Progenitor cell of endocrine pancreas (in vitro differentiated cells): ENCODE data around the gene TPBG. TPM values are rescaled to one million over a fixed set of nuclear protein-coding genes. Genes with fewer than 3 reads are reported as not detected.

Experiments
- DNase-seq: peaks from one replicate; pipeline ENCODE4 v3.0.0; 2021; ENCODE audit warnings: low spot score; ENCODE audit not compliant: unreplicated experiment
- H3K27ac Mint-ChIP-seq: 2 replicates; pipeline ENCODE4 v1.8.0; 2021; ENCODE audit warnings: mild to moderate bottlenecking, moderate library complexity, mixed read lengths
- H3K27me3 Mint-ChIP-seq: 2 replicates; pipeline ENCODE4 v1.8.0; 2021; ENCODE audit warnings: mixed read lengths
- H3K36me3 Mint-ChIP-seq: 2 replicates; pipeline ENCODE4 v1.8.0; 2022; ENCODE audit warnings: mixed read lengths; ENCODE audit not compliant: insufficient read depth
- H3K4me1 Mint-ChIP-seq: 2 replicates; pipeline ENCODE4 v1.8.0; 2021; ENCODE audit warnings: low read depth, mixed read lengths
- H3K4me3 Mint-ChIP-seq: 2 replicates; pipeline ENCODE4 v1.8.0; 2021; ENCODE audit warnings: low read depth, mild to moderate bottlenecking, moderate library complexity, mixed read lengths
- H3K9me3 Mint-ChIP-seq: 2 replicates; pipeline ENCODE4 v1.8.0; 2021; ENCODE audit warnings: low read depth, mixed read lengths
- CTCF ChIP-seq: fragments of 200-600 bp; sonication (generic); IDR thresholded peaks from one replicate; pipeline ENCODE4 v1.5.0; 2021; ENCODE audit warnings: antibody characterized with exemption, mild to moderate bottlenecking; ENCODE audit not compliant: unreplicated experiment
- total RNA-seq: library from RNA; stranded (reverse); gene quantifications from 2 replicates; pipeline ENCODE4 v1.2.1, GENCODE V29; 2021

Gene TPBG
- total RNA-seq, 1 donor from 2014 or later = 32.0 TPM

- DNase-seq = no peak
- no peaks in the 10 kb centered on the region for H3K9me3 Mint-ChIP-seq
- no peaks in the 10 kb centered on the region for H3K36me3 Mint-ChIP-seq
- no peak overlapping the region for H3K4me3 Mint-ChIP-seq
- H3K27me3 Mint-ChIP-seq = no peaks in the 10 kb centered on the region
- no peak overlapping the region for H3K27ac Mint-ChIP-seq
- no peaks in the 10 kb centered on the region for H3K4me1 Mint-ChIP-seq
- TF ChIP-seq CTCF = no peak
Observed at GRCh38 chr6:82333781-82334180, 29.8 kb upstream of the TPBG start.

- Mint-ChIP-seq H3K27ac (no peak overlapping the region), H3K27me3 (no peaks in the 10 kb centered on the region), H3K4me3 (no peak overlapping the region), H3K4me1 (no peaks in the 10 kb centered on the region), H3K36me3 (no peaks in the 10 kb centered on the region), H3K9me3 (peaks cover 11% of the 10 kb centered on the region)
- no peak for TF ChIP-seq CTCF
- no peak for DNase-seq
Observed at GRCh38 chr6:82337688-82338257, 25.8 kb upstream of the TPBG start.

GRCh38 chr6:82348130-82348529 lies 15.5 kb upstream of the TPBG start:
- no peak for DNase-seq
- H3K27ac Mint-ChIP-seq = no peak overlapping the region

GRCh38 chr6:82353848-82354247 lies 9.8 kb upstream of the TPBG start:
- no peak for DNase-seq
- H3K4me1 Mint-ChIP-seq = no peaks in the 10 kb centered on the region
- no peaks in the 10 kb centered on the region for H3K9me3 Mint-ChIP-seq
- H3K4me3 Mint-ChIP-seq = no peak overlapping the region
- no peaks in the 10 kb centered on the region for H3K27me3 Mint-ChIP-seq
- no peak overlapping the region for H3K27ac Mint-ChIP-seq
- no peak for TF ChIP-seq CTCF
- H3K36me3 Mint-ChIP-seq = no peaks in the 10 kb centered on the region

More at GRCh38 chr6:82348130-82348529, 15.5 kb upstream of the TPBG start:
- Mint-ChIP-seq H3K9me3 (peaks cover 12% of the 10 kb centered on the region), H3K27me3 (no peaks in the 10 kb centered on the region), H3K4me3 (no peak overlapping the region), H3K36me3 (no peaks in the 10 kb centered on the region), H3K4me1 (no peaks in the 10 kb centered on the region)
- no peak for TF ChIP-seq CTCF

GRCh38 chr6:82360552-82360951 lies 3.1 kb upstream of the TPBG start:
- Mint-ChIP-seq H3K4me1 (peaks cover 6% of the 10 kb centered on the region), H3K9me3 (no peaks in the 10 kb centered on the region), H3K36me3 (no peaks in the 10 kb centered on the region), H3K27me3 (peaks cover 21% of the 10 kb centered on the region), H3K27ac (no peak overlapping the region), H3K4me3 (no peak overlapping the region)
- no peak for TF ChIP-seq CTCF
- DNase-seq = no peak
